HepG2 (cell line): ENCODE data around the gene NUP35. TPM values are rescaled to one million over a fixed set of nuclear protein-coding genes. Genes with fewer than 3 reads are reported as not detected.

Source experiments
- ATAC-seq: fragments of 200-7000 bp; cut with Tn5 transposase; 3 replicates; pipeline ENCODE4 v1.9.1; 2020; ENCODE audit warnings: mild to moderate bottlenecking, moderate library complexity
- BruUV-seq: library from RNA; stranded (reverse); fragments of 400-500 nt; replicated peaks from 2 replicates; lab custom pipeline; 2021; lab: Mats Ljungman, UMichigan
- CTCF ChIA-PET: fragments of 300-600 bp; formaldehyde crosslinking; extraction: SDS; loops from one replicate; lab custom pipeline; 2021; ENCODE audit warnings: low total read pairs, inconsistent platforms, low intra/inter-chr PET ratio; lab: Yijun Ruan, JAX
- POLR2A ChIA-PET: fragments of 350-600 bp; sonication (Branson Sonifier 250); formaldehyde crosslinking; loops from one replicate; lab custom pipeline; 2020; ENCODE audit warnings: antibody characterized with exemption, inconsistent platforms; lab: Yijun Ruan, JAX
- DNase-seq: peaks from one replicate; pipeline ENCODE4 v3.0.0-alpha.2; 2015; ENCODE audit warnings: low spot score
- FAIRE-seq: peaks from 3 replicates; lab custom pipeline; 2011; peaks lifted over from hg19 to GRCh38; lab: Jason Lieb, UNC
- H2AFZ ChIP-seq: one replicate; pipeline ENCODE4 v1.6.1; 2011; ENCODE audit warnings: low read length, inconsistent platforms
- H3K27ac ChIP-seq: fragments of 300-600 bp; 3 replicates; pipeline ENCODE4 v1.8.0; 2011; ENCODE audit warnings: mixed run types, mild to moderate bottlenecking, mixed read lengths, low read length, inconsistent platforms; ENCODE audit not compliant: insufficient read depth; ENCODE audit errors: extremely low read length
- H3K27me3 ChIP-seq, 2 experiments: fragments of 200-600 bp in 1 of 2; 2 replicates in 1 of 2; 3 replicates in 1 of 2; pipeline versions ENCODE4 v1.6.0 to v1.8.0; 2011; ENCODE audit warnings: low read length in 2 of 2, mild to moderate bottlenecking in 2 of 2, moderate library complexity in 2 of 2, inconsistent platforms in 1 of 2; ENCODE audit not compliant: insufficient read depth in 2 of 2, control insufficient read depth in 1 of 2
- H3K36me3 ChIP-seq, 2 experiments: fragments of 200-600 bp in 1 of 2; replicated peaks in 1 of 2; 2 replicates in 1 of 2; 3 replicates in 1 of 2; pipeline versions ENCODE4 v1.5.1 to v1.8.0; 2011; ENCODE audit warnings: low read length in 2 of 2, inconsistent platforms in 1 of 2; ENCODE audit not compliant: insufficient read depth in 2 of 2, control insufficient read depth in 1 of 2
- H3K4me1 ChIP-seq: 2 replicates; pipeline ENCODE4 v1.5.1; 2012; ENCODE audit warnings: low read length, inconsistent platforms; ENCODE audit not compliant: insufficient read depth
- H3K4me2 ChIP-seq: 2 replicates; pipeline ENCODE4 v1.6.0; 2011; ENCODE audit warnings: low read depth, low read length, inconsistent platforms
- H3K4me3 ChIP-seq, 3 experiments: fragments of 200-600 bp in 1 of 3; sonication (generic), shearing (Covaris generic) in 1 of 3; replicated peaks in 1 of 3; 2 replicates each; pipeline ENCODE4 v1.5.1; 2011 to 2016; ENCODE audit warnings: low read length in 3 of 3, inconsistent platforms in 2 of 3, low read depth in 2 of 3, mild to moderate bottlenecking in 2 of 3, control low read depth in 1 of 3, mixed read lengths in 1 of 3; ENCODE audit not compliant: insufficient read depth in 1 of 3
- H3K79me2 ChIP-seq: one replicate; pipeline ENCODE4 v1.6.1; 2011; ENCODE audit warnings: low read length, inconsistent platforms; ENCODE audit not compliant: insufficient read depth
- H3K9ac ChIP-seq: 2 replicates; pipeline ENCODE4 v1.6.0; 2011; ENCODE audit warnings: mild to moderate bottlenecking, low read depth, low read length, inconsistent platforms; ENCODE audit not compliant: insufficient read depth
- H3K9me3 ChIP-seq: 2 replicates; pipeline ENCODE4 v1.5.1; 2012; ENCODE audit warnings: mild to moderate bottlenecking, low read length
- H4K20me1 ChIP-seq: 2 replicates; pipeline ENCODE4 v1.6.0; 2011; ENCODE audit warnings: inconsistent platforms, mild to moderate bottlenecking, low read length, moderate library complexity; ENCODE audit not compliant: insufficient read depth
- ATF3 ChIP-seq: sonication (generic); formaldehyde crosslinking; IDR thresholded peaks from 2 replicates; pipeline ENCODE4 v1.4.0; 2020; ENCODE audit warnings: missing genetic modification reagents
- CAMTA2 ChIP-seq: sonication (generic); formaldehyde crosslinking; IDR thresholded peaks from 2 replicates; pipeline ENCODE4 v1.4.0; 2020; ENCODE audit warnings: mild to moderate bottlenecking, missing genetic modification reagents, borderline replicate concordance
- CEBPG ChIP-seq: IDR thresholded peaks from 2 replicates; pipeline ENCODE4 v1.6.1; 2016
- CREM ChIP-seq, 2 experiments: sonication (generic) in 1 of 2; formaldehyde crosslinking in 1 of 2; IDR thresholded peaks; 2 replicates each; pipeline versions ENCODE4 v1.4.0 to v1.6.1; 2016 to 2020; ENCODE audit warnings: antibody characterized with exemption in 1 of 2, mild to moderate bottlenecking in 1 of 2, missing genetic modification reagents in 1 of 2
- FLYWCH1 ChIP-seq: sonication (generic); formaldehyde crosslinking; IDR thresholded peaks from 2 replicates; pipeline ENCODE4 v1.8.1; 2023; ENCODE audit warnings: mild to moderate bottlenecking, missing genetic modification reagents
- ZBTB42 ChIP-seq: sonication (generic); formaldehyde crosslinking; IDR thresholded peaks from 2 replicates; pipeline ENCODE4 v1.5.0; 2020; ENCODE audit warnings: mild to moderate bottlenecking, missing genetic modification reagents
- ZHX1 ChIP-seq: sonication (generic); formaldehyde crosslinking; IDR thresholded peaks from 2 replicates; pipeline ENCODE4 v1.8.1; 2022; ENCODE audit warnings: low read depth, mild to moderate bottlenecking, missing genetic modification reagents
- ZNF101 ChIP-seq: sonication (generic); formaldehyde crosslinking; IDR thresholded peaks from 2 replicates; pipeline ENCODE4 v1.4.0; 2020; ENCODE audit warnings: mild to moderate bottlenecking, low read depth, missing genetic modification reagents, borderline replicate concordance
- ZNF629 ChIP-seq: sonication (generic); formaldehyde crosslinking; conservative IDR thresholded peaks from 2 replicates; pipeline ENCODE4 v1.5.0; 2020; ENCODE audit warnings: missing genetic modification reagents
- ZNF703 ChIP-seq: sonication (generic); formaldehyde crosslinking; IDR thresholded peaks from 2 replicates; pipeline ENCODE4 v1.5.1; 2020; ENCODE audit warnings: missing genetic modification reagents, mild to moderate bottlenecking, moderate library complexity, borderline replicate concordance
- WGBS: methylation state at CpG from one replicate; pipeline ENCODE4 v1.1.6; 2017; ENCODE audit warnings: low lambda C conversion rate; 5-methylcytosine and 5-hydroxymethylcytosine counted together
- in situ Hi-C: cut with HindIII; loops from 2 replicates; pipeline ENCODE4 v1.10.0; 2017; ENCODE audit warnings: low pct_unique_long_range_greater_than_20kb; ENCODE audit not compliant: extremely low pct_ligation_motif_present
- intact Hi-C: fragments of 100-400 bp; cut with micrococcal nuclease; formaldehyde crosslinking; loops from one replicate; pipeline ENCODE4 v1.10.0; 2022; ENCODE audit not compliant: unreplicated experiment
- polyA plus RNA-seq, 8 experiments: library from polyadenylated mRNA; depleted of rRNA in 3 of 8; stranded (reverse) in 7 of 8; unstranded in 1 of 8; fragments of >200 nt; fragmentation: Illumina TruSeq in 4 of 8; extraction: Trizol in 4 of 8; gene quantifications; 2 replicates each; pipeline versions ENCODE4 v1.2.1 to v1.2.3, GENCODE V29; 2011 to 2016; ENCODE audit warnings: low read depth in 4 of 8, missing spikeins in 1 of 8, mixed read lengths in 1 of 8; ENCODE audit not compliant: insufficient read depth in 1 of 8
- total RNA-seq, 5 experiments: library from RNA; depleted of rRNA; stranded (reverse); fragments of >200 nt; fragmentation: Illumina TruSeq; extraction: Trizol; gene quantifications; 2 replicates each; pipeline ENCODE4 v1.2.3, GENCODE V29; 2016; ENCODE audit warnings: low read depth in 1 of 5
- TF ChIP-seq, protein P1 (sequence below): conservative IDR thresholded peaks from 2 replicates; pipeline ENCODE4 v1.6.1; 2018; ENCODE audit warnings: missing genetic modification reagents

NUP35 gene
- total and polyA plus RNA-seq, 2 of the 13 experiments (the other 11 are each of a cell fraction or from before 2014, with no cell fraction given) = 16.9 to 53.6 TPM

DNA sequence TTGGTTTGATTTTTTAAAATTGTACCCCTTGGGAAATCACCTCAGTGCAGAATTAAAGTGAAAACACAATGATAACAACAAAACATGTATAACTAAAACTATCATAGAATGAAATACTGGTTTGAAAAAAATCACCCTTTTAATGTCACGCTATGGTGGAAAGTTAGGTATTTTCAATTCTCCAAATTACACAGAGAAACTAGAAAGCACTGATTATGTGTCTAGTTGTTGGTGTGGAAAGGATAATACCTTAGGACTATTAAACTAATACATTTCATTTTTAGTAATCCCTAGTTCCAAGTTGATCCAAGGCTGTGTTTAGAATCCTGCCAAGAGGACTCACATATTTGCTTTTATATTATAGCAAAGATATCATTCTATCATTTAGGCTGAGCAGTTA is 71.2 kb downstream of the NUP35 start:
- no peak overlapping the region for H3K4me3 ChIP-seq
- H3K27ac ChIP-seq = no peak overlapping the region
- WGBS = 93% methylated on average over 1 of the region's 1 CpG
- no peaks in the 10 kb centered on the region for H3K4me1 ChIP-seq
- POLR2A ChIA-PET = no interaction called here
- FAIRE-seq (no peak), ATAC-seq (no peak), DNase-seq (no peak)
- H2AFZ ChIP-seq = no peak overlapping the region
- BruUV-seq = no TSS peak
- H4K20me1 ChIP-seq = no peaks in the 10 kb centered on the region; the same call in 1 of the 2 replicates
- H3K36me3 ChIP-seq = peaks cover 0 to 10% of the 10 kb centered on the region in 2 experiments; a peak in 2 of 5 replicates
- no peaks in the 10 kb centered on the region for H3K27me3 ChIP-seq
- no peaks in the 10 kb centered on the region for H3K9me3 ChIP-seq
- H3K79me2 ChIP-seq = no peaks in the 10 kb centered on the region
- CTCF ChIA-PET = no interaction called here
- TF ChIP-seq CAMTA2 (CRISPR knock-in tag) = no peak
- TF ChIP-seq, protein P1, sequence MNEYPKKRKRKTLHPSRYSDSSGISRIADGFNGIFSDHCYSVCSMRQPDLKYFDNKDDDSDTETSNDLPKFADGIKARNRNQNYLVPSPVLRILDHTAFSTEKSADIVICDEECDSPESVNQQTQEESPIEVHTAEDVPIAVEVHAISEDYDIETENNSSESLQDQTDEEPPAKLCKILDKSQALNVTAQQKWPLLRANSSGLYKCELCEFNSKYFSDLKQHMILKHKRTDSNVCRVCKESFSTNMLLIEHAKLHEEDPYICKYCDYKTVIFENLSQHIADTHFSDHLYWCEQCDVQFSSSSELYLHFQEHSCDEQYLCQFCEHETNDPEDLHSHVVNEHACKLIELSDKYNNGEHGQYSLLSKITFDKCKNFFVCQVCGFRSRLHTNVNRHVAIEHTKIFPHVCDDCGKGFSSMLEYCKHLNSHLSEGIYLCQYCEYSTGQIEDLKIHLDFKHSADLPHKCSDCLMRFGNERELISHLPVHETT (CRISPR knock-in tag) = no peak
- TF ChIP-seq ZNF703 (CRISPR knock-in tag) = no peak
- no peak for TF ChIP-seq CEBPG (CRISPR knock-in tag)
- TF ChIP-seq CREM (IDR thresholded peaks at IDR 0.05) = no peak
- TF ChIP-seq CREM (CRISPR knock-in tag; IDR thresholded peaks at IDR 0.05) = no peak
- no peak for TF ChIP-seq ATF3 (CRISPR knock-in tag)
- no peak for TF ChIP-seq ZNF629 (CRISPR knock-in tag)
- TF ChIP-seq ZNF101 (CRISPR knock-in tag) = no peak
- no peak for TF ChIP-seq FLYWCH1 (CRISPR knock-in tag)
- TF ChIP-seq ZHX1 (CRISPR knock-in tag) = no peak
- TF ChIP-seq ZBTB42 (CRISPR knock-in tag) = no peak
- in situ Hi-C loops (no loop called here), intact Hi-C loops (no loop called here)
- H3K9ac ChIP-seq = no peak overlapping the region
- H3K4me2 ChIP-seq = no peak overlapping the region
